ENCODE results near the gene CAMSAP2. TPM values are rescaled to one million over a fixed set of nuclear protein-coding genes. Genes with fewer than 3 reads are reported as not detected.
"Not testable (repeated sequence)": the region's sequence is repeated elsewhere in the genome, so short reads cannot be mapped to it uniquely, and the experiment has no call there.

Gene CAMSAP2
- total and polyA plus RNA-seq, 5 donors from 2014 or later = 0.13 to 8.4 (median 0.60) TPM

- Histone ChIP-seq H3K27ac (ENCODE audit: insufficient read depth, low read length, poor library complexity, severe bottlenecking) (peak overlapping the region; percentile 33), H3K27me3 (ENCODE audit: control insufficient read depth, insufficient read depth, low read length) (no peaks in the 10 kb centered on the region), H3K4me1 (ENCODE audit: control insufficient read depth, insufficient read depth, low read length, poor library complexity, severe bottlenecking) (peaks cover 25% of the 10 kb centered on the region), H3K4me3 (ENCODE audit: low read depth, low read length) (peak overlapping the region; percentile 14), H3K36me3 (ENCODE audit: control insufficient read depth, insufficient read depth, low read length) (no peaks in the 10 kb centered on the region), H3K9me3 (ENCODE audit: control insufficient read depth in 2 of 2, low read length in 2 of 2) (no peaks in the 10 kb centered on the region)
- H3K4me3 Mint-ChIP-seq = peak overlapping the region; percentile 90 to 98 (median 92)
- ATAC-seq (ENCODE audit: low read depth in 2 of 2) (peak; percentile 51 to 61), DNase-seq (peak; percentile 42 to 72 (median 52))
- peaks cover 25% of the 10 kb centered on the region for H3K27me3 Mint-ChIP-seq
- H3K27ac Mint-ChIP-seq = peak overlapping the region in 2 of 3 donors; percentile 74 to 89
- H3K36me3 Mint-ChIP-seq = no peaks in the 10 kb centered on the region
- peaks cover 0 to 2% (median 0%) of the 10 kb centered on the region in 7 donors for H3K9me3 Mint-ChIP-seq
- H3K4me1 Mint-ChIP-seq = peaks cover 16 to 35% (median 27%) of the 10 kb centered on the region in 4 donors
Measured at GRCh38 chr1:200738949-200739651, 407 bp downstream of the CAMSAP2 start.

DNA sequence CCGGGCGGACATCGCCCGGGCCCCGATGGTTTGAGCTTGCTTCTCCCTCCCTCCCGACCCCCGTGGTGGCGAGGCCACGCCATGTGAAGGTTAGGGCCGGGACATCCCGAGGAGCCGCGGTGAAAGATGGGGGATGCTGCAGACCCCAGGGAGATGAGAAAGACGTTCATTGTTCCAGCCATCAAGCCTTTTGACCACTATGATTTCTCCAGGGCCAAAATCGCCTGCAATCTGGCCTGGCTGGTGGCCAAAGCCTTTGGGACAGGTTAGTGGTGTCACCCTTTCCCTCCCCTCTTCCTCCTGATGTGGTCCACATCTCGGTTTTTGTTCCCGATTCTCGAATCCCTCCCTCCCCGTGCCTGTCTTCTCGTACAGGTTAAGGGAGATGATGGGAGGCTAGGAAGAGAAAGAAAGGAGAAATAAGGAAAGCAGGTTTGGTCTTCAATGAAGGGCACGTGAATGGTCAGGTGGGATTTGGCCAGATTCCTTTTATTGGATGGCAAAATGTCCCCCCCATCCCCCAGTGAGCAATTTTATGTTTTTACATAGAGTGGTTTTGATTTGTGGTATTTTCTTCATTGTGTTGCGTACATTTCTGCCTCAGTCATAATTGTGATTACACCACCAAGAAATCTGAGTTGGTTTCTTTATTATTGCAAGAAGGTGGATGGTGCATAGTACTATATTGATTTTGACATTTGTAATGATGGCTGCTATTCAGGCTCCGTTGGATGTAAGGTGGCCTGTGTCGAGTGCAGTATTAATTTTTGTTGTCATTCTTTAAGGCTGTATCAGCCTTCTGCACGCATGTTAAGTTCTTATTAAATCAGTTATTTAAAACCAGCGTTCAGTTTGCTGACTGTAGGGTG lies 1.2 kb downstream of the CAMSAP2 start:
- peaks cover 23 to 41% (median 32%) of the 10 kb centered on the region in 4 donors for H3K4me1 Mint-ChIP-seq
- peak overlapping the region; percentile 15 to 81 (median 62) for H3K27ac Mint-ChIP-seq
- Histone ChIP-seq H3K4me3 (ENCODE audit: low read depth, low read length) (peak overlapping the region; percentile 84), H3K36me3 (ENCODE audit: control insufficient read depth, insufficient read depth, low read length) (no peaks in the 10 kb centered on the region), H3K27me3 (ENCODE audit: control insufficient read depth, insufficient read depth, low read length) (no peaks in the 10 kb centered on the region), H3K27ac (ENCODE audit: insufficient read depth, low read length, poor library complexity, severe bottlenecking) (no peak overlapping the region), H3K4me1 (ENCODE audit: control insufficient read depth, insufficient read depth, low read length, poor library complexity, severe bottlenecking) (peaks cover 25% of the 10 kb centered on the region), H3K9me3 (ENCODE audit: control insufficient read depth in 2 of 2, low read length in 2 of 2) (no peaks in the 10 kb centered on the region)
- peak overlapping the region; percentile 86 to 96 (median 91) for H3K4me3 Mint-ChIP-seq
- H3K27me3 Mint-ChIP-seq = peaks cover 18% of the 10 kb centered on the region
- no peak for ATAC-seq (ENCODE audit: low read depth in 2 of 2)
- DNase-seq = peak in 1 of 3 donors; percentile 10
- peaks cover 0 to 2% (median 0%) of the 10 kb centered on the region in 7 donors for H3K9me3 Mint-ChIP-seq
- H3K36me3 Mint-ChIP-seq = no peaks in the 10 kb centered on the region

GRCh38 chr1:200740571-200741208 lies 2.0 kb downstream of the CAMSAP2 start:
- H3K36me3 Mint-ChIP-seq = no peaks in the 10 kb centered on the region
- H3K27ac ChIP-seq (ENCODE audit: insufficient read depth, low read length, poor library complexity, severe bottlenecking) = no peak overlapping the region
- ATAC-seq (ENCODE audit: low read depth in 2 of 2) (no peak), DNase-seq (no peak)
- H3K27ac Mint-ChIP-seq = peak overlapping the region in 2 of 3 donors; percentile 62 to 81
- no peaks in the 10 kb centered on the region for H3K36me3 ChIP-seq (ENCODE audit: control insufficient read depth, insufficient read depth, low read length)
- peak overlapping the region; percentile 84 for H3K4me3 ChIP-seq (ENCODE audit: low read depth, low read length)
- peaks cover 23 to 41% (median 32%) of the 10 kb centered on the region in 4 donors for H3K4me1 Mint-ChIP-seq
- peaks cover 25% of the 10 kb centered on the region for H3K4me1 ChIP-seq (ENCODE audit: control insufficient read depth, insufficient read depth, low read length, poor library complexity, severe bottlenecking)
- peaks cover 0 to 2% (median 0%) of the 10 kb centered on the region in 7 donors for H3K9me3 Mint-ChIP-seq
- H3K4me3 Mint-ChIP-seq = peak overlapping the region; percentile 86 to 96 (median 91)
- H3K27me3 ChIP-seq (ENCODE audit: control insufficient read depth, insufficient read depth, low read length) = no peaks in the 10 kb centered on the region
- H3K9me3 ChIP-seq (ENCODE audit: control insufficient read depth in 2 of 2, low read length in 2 of 2) = no peaks in the 10 kb centered on the region
- H3K27me3 Mint-ChIP-seq = peaks cover 18% of the 10 kb centered on the region

GRCh38 chr1:200741551-200742207 lies 3.0 kb downstream of the CAMSAP2 start:
- H3K36me3 Mint-ChIP-seq = peaks cover 5% of the 10 kb centered on the region
- peaks cover 0 to 4% (median 0%) of the 10 kb centered on the region in 7 donors for H3K9me3 Mint-ChIP-seq
- no peak overlapping the region for H3K27ac ChIP-seq (ENCODE audit: insufficient read depth, low read length, poor library complexity, severe bottlenecking)
- H3K27me3 Mint-ChIP-seq = peaks cover 18% of the 10 kb centered on the region
- no peaks in the 10 kb centered on the region for H3K36me3 ChIP-seq (ENCODE audit: control insufficient read depth, insufficient read depth, low read length)
- H3K4me1 Mint-ChIP-seq = peaks cover 28 to 44% (median 34%) of the 10 kb centered on the region in 4 donors
- peak overlapping the region; percentile 16 for H3K4me3 ChIP-seq (ENCODE audit: low read depth, low read length)
- H3K27ac Mint-ChIP-seq = peak overlapping the region in 2 of 3 donors; percentile 1 to 32
- ATAC-seq (ENCODE audit: low read depth in 2 of 2) = no peak
- H3K4me3 Mint-ChIP-seq = peak overlapping the region in 3 of 4 donors; percentile 5 to 96 (median 59)
- DNase-seq = peak in 1 of 3 donors; percentile 8
- peaks cover 25% of the 10 kb centered on the region for H3K4me1 ChIP-seq (ENCODE audit: control insufficient read depth, insufficient read depth, low read length, poor library complexity, severe bottlenecking)
- H3K9me3 ChIP-seq (ENCODE audit: control insufficient read depth in 2 of 2, low read length in 2 of 2) = no peaks in the 10 kb centered on the region
- H3K27me3 ChIP-seq (ENCODE audit: control insufficient read depth, insufficient read depth, low read length) = no peaks in the 10 kb centered on the region

DNA sequence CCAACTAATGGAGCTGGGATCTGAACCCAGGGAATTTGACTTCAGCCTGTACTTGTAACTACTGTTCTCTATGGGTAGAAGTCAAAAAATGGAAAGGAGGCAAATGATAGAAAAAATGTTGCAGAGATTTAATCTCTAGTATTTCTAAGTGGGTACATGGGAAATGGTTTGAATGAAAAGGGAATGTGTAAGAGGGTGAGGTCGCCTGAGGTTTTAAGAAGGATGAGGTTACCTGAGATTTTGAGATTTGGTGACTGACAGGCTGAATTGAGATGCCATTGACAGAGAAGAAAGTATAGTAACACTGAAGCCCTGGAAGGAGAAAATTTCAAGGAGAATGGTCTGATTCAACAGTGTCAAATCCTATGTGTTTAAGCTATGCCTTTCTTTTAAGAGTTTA lies 5.5 kb downstream of the CAMSAP2 start:
- peak overlapping the region in 1 of 3 donors; percentile 3 for H3K27ac Mint-ChIP-seq
- H3K4me1 Mint-ChIP-seq = peaks cover 26 to 39% (median 33%) of the 10 kb centered on the region in 4 donors
- Histone ChIP-seq H3K36me3 (ENCODE audit: control insufficient read depth, insufficient read depth, low read length) (no peaks in the 10 kb centered on the region), H3K27me3 (ENCODE audit: control insufficient read depth, insufficient read depth, low read length) (no peaks in the 10 kb centered on the region), H3K4me1 (ENCODE audit: control insufficient read depth, insufficient read depth, low read length, poor library complexity, severe bottlenecking) (peaks cover 19% of the 10 kb centered on the region), H3K4me3 (ENCODE audit: low read depth, low read length) (peak overlapping the region; percentile 15), H3K9me3 (ENCODE audit: control insufficient read depth in 2 of 2, low read length in 2 of 2) (no peaks in the 10 kb centered on the region), H3K27ac (ENCODE audit: insufficient read depth, low read length, poor library complexity, severe bottlenecking) (no peak overlapping the region)
- peaks cover 14% of the 10 kb centered on the region for H3K27me3 Mint-ChIP-seq
- peaks cover 9% of the 10 kb centered on the region for H3K36me3 Mint-ChIP-seq
- H3K4me3 Mint-ChIP-seq = no peak overlapping the region
- peaks cover 0 to 4% (median 0%) of the 10 kb centered on the region in 7 donors for H3K9me3 Mint-ChIP-seq
- DNase-seq (no peak), ATAC-seq (ENCODE audit: low read depth in 2 of 2) (no peak)

DNA sequence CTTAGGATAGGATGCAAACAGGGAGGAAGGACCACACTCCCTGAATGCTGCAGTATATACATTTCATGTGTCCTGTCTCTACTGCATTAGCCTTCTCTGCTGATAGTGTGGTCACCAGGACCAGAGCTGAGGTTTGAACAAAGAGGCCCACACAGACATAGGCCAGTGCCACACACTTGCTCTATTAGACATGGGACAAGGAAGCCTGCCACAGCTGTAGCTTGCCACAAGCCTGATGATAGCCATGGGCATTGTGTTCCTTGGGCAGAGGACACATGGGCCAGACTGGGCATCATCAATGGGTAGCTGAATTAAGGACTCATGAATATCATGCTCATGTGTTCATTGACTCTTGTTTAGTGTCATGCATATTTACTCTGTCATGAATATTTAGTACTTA lies 10.4 kb downstream of the CAMSAP2 start:
- H3K4me3 Mint-ChIP-seq = no peak overlapping the region
- peaks cover 10 to 24% (median 14%) of the 10 kb centered on the region in 4 donors for H3K4me1 Mint-ChIP-seq
- no peak for DNase-seq
- Histone ChIP-seq H3K27me3 (ENCODE audit: control insufficient read depth, insufficient read depth, low read length) (no peaks in the 10 kb centered on the region), H3K9me3 (ENCODE audit: control insufficient read depth in 2 of 2, low read length in 2 of 2) (no peaks in the 10 kb centered on the region), H3K36me3 (ENCODE audit: control insufficient read depth, insufficient read depth, low read length) (no peaks in the 10 kb centered on the region), H3K4me3 (ENCODE audit: low read depth, low read length) (no peak overlapping the region), H3K27ac (ENCODE audit: insufficient read depth, low read length, poor library complexity, severe bottlenecking) (no peak overlapping the region), H3K4me1 (ENCODE audit: control insufficient read depth, insufficient read depth, low read length, poor library complexity, severe bottlenecking) (peaks cover under 1% of the 10 kb centered on the region)
- no peak overlapping the region for H3K27ac Mint-ChIP-seq
- no peak for ATAC-seq (ENCODE audit: low read depth in 2 of 2)
- H3K27me3 Mint-ChIP-seq = no peaks in the 10 kb centered on the region
- peaks cover 9% of the 10 kb centered on the region for H3K36me3 Mint-ChIP-seq
- H3K9me3 Mint-ChIP-seq = peaks cover 0 to 4% (median 0%) of the 10 kb centered on the region in 7 donors

- not testable (repeated sequence) for H3K9me3 ChIP-seq (ENCODE audit: control insufficient read depth in 2 of 2, low read length in 2 of 2); DNase-seq; H3K27ac ChIP-seq (ENCODE audit: insufficient read depth, low read length, poor library complexity, severe bottlenecking); H3K27ac Mint-ChIP-seq; H3K27me3 ChIP-seq (ENCODE audit: control insufficient read depth, insufficient read depth, low read length); H3K36me3 Mint-ChIP-seq; ATAC-seq (ENCODE audit: low read depth in 2 of 2); H3K4me3 Mint-ChIP-seq; H3K4me1 ChIP-seq (ENCODE audit: control insufficient read depth, insufficient read depth, low read length, poor library complexity, severe bottlenecking); H3K9me3 Mint-ChIP-seq; H3K27me3 Mint-ChIP-seq; H3K36me3 ChIP-seq (ENCODE audit: control insufficient read depth, insufficient read depth, low read length); H3K4me3 ChIP-seq (ENCODE audit: low read depth, low read length)
- H3K4me1 Mint-ChIP-seq = peaks cover 4 to 19% (median 8%) of the 10 kb centered on the region in 4 donors
Measured at GRCh38 chr1:200750749-200751148, 12.1 kb downstream of the CAMSAP2 start.

Data from CD4-positive, CD25-positive, alpha-beta regulatory T cell (primary cell).